Superior temporal gyrus (tissue), 1 donor: ENCODE measurements around the gene INTS7.
"Not testable (repeated sequence)": the region's sequence is repeated elsewhere in the genome, so short reads cannot be mapped to it uniquely, and the experiment has no call there.

ENCODE experiments used
- DNase-seq: peaks from one replicate; pipeline ENCODE4 v3.0.0-alpha.2; 2016; ENCODE audit errors: extremely low spot score

Gene INTS7

DNA sequence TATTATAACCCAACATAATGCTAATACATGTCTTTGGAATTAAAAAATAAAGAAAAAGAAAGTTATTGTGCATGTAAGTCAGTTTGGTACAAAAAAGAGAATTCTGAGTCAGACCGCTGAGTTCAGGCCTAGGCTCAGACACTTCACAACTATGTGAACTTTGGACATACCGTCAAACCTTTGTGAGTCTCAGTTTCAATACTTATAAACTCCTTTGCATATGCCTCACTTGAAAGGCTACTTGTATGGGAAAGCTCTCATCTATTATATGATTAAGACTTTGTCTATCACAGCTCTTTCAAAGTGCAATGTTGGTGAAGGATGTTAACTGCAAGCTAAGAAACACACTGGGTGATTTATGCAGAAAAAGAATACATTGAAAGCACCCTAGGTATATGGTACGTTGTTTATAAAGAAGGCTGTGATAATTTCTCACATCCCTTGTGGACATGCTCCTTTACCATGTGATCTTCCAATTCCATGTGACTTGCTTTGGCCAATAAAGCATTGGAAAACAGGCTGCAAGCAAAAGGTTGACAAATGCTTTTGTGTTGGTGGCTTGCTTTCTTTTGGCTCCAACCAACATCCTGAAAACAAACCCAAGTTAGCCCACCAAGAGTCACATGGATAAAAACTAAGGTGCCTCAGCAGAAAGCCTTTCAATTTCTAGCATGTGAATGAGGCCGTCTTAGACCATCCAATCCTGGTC, 49.6 kb downstream of the INTS7 start:
- DNase-seq: no peak

DNA sequence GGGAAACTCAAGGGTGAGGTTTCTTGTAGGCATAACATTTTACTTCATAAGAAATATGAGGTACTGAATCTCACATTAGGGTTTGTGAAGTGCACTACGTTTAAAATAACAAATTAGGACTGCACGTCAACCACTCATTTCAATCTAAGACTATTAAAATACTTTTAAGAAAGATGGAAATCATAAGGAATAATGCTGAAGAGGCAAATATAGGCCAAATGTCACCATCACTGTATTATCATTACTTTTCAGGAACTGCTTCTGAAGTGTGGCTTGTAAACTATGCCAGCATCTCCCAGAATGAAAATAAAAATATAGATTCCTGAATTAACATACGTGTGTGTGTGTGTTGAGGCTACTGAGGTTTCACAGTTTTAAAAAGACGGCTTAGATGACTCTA, 56.8 kb downstream of the INTS7 start:
- no peak for DNase-seq

- peak; percentile 54 for DNase-seq
These were observed 60.0 kb downstream of the INTS7 start for GRCh38 chr1:211975152-211975941.

- DNase-seq: no peak
These were observed 61.8 kb downstream of the INTS7 start for GRCh38 chr1:211973541-211973940.

GRCh38 chr1:211968200-211968834, 67.0 kb downstream of the INTS7 start:
- no peak for DNase-seq

- DNase-seq: no peak
These were observed 67.7 kb downstream of the INTS7 start for GRCh38 chr1:211967704-211968103.

DNA sequence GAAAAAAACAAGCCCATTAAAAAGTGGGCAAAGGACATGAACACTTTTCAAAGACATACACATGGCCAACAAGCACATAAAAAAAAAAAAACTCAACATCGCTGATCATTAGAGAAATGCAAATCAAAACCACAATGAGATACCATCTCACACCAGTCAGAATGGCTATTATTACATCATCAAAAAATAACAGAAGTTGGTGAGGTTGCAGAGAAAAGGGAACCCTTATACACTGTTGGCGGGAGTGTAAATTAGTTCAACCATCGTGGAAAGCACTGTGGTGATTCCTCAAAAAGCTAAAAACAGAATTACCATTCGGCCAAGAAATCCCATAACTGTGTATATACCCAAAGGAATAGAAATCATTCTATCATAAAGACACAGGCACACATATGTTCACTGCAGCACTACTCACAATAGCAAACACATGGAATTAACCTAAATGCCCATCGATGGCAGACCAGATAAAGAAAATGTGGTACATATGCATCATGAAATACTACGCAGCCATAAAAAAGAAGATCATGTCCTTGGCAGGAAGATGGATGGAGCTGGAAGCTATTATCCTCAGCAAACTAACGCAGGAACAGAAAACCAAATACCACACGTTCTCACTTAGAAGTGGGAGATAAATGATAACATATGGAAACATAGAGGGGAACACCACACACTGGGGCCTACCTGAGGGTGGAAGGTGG, 70.1 kb downstream of the INTS7 start:
- DNase-seq: no peak

- DNase-seq: no peak
These were observed 75.7 kb downstream of the INTS7 start for GRCh38 chr1:211959680-211960079.

DNA sequence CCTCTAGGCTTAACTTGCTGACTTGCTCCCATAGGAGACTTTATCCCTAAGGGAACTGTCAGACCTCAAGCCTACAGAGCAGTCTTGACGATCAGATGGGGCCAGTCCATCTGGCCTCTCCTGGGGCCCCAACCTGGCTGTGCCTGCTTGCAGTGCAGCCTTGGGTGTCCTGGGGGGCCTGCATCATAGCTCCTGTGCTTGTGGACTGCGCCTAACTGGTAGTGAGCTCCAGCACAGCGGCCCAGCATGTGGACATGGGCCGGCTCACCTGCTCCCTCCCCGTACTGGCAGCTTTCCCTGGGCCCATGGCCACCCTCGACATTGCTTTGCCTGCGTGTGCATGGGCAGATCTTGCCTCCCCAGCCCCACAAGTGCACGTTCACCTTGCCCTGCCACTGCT, 76.1 kb downstream of the INTS7 start:
- no peak for DNase-seq

GRCh38 chr1:211954028-211954427, 81.3 kb downstream of the INTS7 start:
- DNase-seq: not testable (repeated sequence)

- not testable (repeated sequence) for DNase-seq
These were observed 81.8 kb downstream of the INTS7 start for GRCh38 chr1:211953543-211953942.

- DNase-seq: no peak
These were observed 83.1 kb downstream of the INTS7 start for GRCh38 chr1:211952299-211952698.

GRCh38 chr1:211951856-211952255, 83.5 kb downstream of the INTS7 start:
- DNase-seq: no peak

DNA sequence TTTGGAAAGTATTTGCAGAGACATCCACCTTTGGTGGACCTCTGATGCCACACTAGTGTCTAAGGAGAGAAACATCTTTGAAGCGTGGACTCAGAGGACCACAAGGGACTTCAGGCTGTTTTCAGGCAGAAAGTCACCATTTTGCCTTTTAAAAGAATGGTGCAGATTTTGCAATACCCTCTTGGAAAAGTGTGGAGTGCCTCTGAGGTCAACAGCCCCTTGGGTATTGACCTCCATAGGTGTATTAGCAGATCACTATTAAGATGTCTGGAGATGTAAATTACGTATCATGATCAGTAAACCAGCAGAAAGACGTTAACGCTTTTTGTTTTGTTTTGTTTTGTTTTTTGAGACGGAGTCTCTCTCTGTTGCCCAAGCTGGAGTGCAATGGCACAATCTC, 87.0 kb downstream of the INTS7 start:
- DNase-seq: no peak

DNA sequence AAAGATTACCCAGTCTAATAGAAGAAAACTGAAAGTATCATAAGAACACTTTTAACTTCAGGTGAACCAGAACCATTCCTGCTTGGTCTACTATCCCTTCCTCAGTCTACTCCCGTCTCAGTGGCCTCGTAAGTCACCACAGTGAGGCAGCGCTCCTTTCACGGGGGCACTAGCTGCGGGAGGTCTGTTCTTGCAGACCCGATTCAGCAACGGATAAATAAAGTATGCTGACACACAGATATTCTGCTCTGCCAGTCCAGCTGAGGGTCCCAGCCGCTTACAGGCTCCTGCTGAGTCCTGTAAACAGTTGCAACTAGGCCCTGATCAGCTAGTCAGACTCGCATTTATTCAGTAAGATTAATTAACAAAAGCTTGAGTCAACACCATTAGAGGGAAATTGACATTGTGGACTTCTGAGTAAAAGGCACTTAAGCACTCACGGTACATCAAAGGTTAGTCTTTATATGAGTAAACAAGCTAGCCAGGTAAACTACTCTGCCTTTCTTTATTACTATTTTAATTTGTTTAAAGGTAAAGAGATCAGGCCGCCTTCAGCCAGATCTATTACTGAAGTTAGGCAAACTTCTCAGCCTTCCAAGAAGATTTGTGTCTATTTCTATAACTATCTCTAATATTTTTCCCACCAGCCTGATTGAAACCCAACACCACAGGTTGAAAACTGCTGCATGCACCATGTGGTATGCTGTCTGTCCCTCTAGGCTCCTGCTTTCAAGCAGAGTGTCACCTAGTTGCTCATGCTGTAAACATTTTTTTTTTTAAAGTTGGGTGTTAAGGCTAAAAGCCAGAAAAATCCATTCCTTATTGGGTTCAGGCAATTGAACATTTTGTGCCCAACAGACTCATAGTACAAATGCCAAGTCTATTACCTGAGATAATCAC, 87.7 kb downstream of the INTS7 start:
- DNase-seq: no peak

- DNase-seq: no peak
These were observed 90.4 kb downstream of the INTS7 start for GRCh38 chr1:211944733-211945500.

DNA sequence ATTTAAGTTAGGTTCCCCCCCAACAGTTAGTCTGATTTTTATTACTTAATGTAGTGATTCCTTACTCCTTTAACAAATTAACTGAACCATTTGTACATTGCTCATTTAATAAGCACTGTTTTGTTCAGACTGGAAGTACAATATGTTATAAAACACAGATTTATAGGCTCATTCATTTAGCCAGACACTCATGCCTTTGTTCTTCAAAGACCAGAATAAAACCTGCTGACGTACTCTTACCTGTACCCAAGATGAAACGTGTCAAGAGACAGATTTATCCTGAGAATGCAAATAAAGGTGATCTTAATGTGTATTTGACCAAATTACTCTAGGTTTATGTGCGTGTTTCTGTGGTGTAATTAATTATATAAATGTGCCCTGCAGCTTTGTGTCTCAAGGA, 92.8 kb downstream of the INTS7 start:
- DNase-seq: no peak

- DNase-seq: no peak
These were observed 95.4 kb downstream of the INTS7 start for GRCh38 chr1:211939876-211940468.

DNA sequence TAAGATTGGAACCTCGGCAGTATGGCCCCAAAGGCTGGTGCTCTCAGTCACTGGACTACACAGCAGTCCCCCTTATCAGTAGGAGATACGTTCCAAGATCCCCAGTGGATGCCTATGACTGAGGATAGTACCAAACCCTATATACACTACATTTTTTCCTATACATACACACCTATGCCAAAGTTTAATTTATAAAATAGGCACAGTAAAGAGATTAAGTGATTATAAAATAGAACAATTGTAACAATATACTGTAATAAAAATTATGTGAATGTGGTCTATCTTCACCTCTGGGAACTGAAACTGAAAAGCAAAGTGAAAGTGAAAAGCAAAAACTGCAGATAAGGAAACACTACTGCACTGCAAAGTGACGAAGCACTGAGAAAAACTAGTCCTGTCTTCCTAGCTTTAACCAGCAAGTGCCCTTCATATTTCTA, 96.8 kb downstream of the INTS7 start:
- no peak for DNase-seq

DNA sequence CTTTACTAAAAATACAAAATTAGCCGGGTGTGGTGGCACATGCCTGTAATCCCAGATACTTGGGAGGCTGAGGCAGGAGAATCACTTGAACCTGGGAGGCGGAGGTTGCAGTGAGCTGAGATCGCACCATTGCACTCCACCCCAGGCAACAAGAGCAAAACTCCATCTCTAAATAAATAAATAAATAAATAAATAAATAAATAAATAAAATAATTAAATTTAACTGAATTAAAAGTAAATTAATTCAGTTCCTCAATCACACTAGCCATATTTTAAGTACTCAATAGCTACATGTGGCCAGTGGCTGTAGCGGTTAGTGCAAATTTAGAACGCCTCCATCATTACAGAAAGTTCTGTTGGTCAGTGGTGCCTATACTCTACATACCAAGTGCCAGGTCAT, 97.9 kb downstream of the INTS7 start:
- not testable (repeated sequence) for DNase-seq
